Stimulated activated CD4-positive, alpha-beta T cell treated with anti-CD3 and anti-CD28 coated beads, Interleukin-1b, Interleukin-23, amount 100 ng/mL, for 24 hours (primary cell): ENCODE measurements around the gene ELMO2.

Source experiments
- DNase-seq, 4 experiments: peaks; one replicate each; pipeline ENCODE4 v3.0.0-alpha.2; 2020; ENCODE audit warnings: low read depth in 4 of 4, low spot score in 1 of 4

ELMO2 gene

GRCh38 chr20:46353500-46354206 is 52.8 kb downstream of the ELMO2 start:
- DNase-seq = no peak

GRCh38 chr20:46352370-46352938 is 54.0 kb downstream of the ELMO2 start:
- DNase-seq = no peak

GRCh38 chr20:46351357-46352058 is 54.9 kb downstream of the ELMO2 start:
- DNase-seq = no peak

DNA sequence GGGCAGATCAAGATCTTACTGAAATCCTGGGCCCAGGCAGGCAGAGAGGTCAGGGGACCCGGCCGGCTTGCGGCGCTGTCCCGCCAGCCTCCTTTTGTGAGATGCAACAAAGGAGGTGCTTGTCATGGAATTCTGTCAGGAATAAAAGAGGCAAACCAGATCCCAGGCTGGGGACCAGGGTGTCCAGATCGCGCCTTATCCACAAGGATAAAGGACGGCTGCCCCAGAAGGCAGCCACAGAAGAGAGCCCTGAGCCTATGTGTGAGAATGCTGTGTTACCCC is 55.5 kb downstream of the ELMO2 start:
- DNase-seq = no peak

- peak in 1 of 4 experiments; percentile 17 for DNase-seq
These were observed 56.0 kb downstream of the ELMO2 start for GRCh38 chr20:46350201-46350985.

- DNase-seq = no peak
These were observed 56.7 kb downstream of the ELMO2 start for GRCh38 chr20:46349742-46350056.

DNA sequence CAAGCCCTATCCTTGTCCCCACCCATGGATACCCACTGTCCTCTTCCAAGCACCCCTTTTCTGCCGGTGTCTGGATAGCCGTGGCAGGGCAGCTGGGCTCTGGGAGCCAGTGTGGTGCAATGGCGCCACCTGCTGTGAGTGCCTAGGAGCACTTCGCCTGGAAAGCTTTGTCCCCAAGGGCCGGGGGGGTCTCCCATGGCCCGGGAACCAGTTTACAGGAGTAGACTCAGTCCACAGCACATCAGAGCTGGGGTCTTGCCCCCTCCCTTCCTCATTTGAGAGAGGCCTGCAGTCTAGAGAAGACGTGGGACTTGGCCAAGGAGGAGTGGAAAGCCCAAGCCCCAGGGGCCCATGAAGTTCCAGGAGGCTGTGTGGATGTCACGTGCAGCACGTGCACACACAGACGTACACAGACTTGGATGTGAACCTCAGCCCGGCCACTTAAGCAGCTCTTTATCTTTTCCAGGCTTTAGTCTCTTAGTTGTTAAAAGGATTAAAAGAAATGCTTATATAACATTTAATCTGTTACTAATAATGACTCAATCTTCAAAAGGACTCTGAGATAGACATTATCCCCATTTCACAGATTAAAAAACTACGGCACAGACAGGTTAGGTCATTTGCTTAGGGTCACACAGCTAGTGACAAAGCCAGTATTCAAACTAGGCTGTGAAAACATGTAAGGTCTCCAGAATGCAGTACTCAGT is 57.2 kb downstream of the ELMO2 start:
- DNase-seq = peak in 2 of 4 experiments; percentile 20 to 30

DNA sequence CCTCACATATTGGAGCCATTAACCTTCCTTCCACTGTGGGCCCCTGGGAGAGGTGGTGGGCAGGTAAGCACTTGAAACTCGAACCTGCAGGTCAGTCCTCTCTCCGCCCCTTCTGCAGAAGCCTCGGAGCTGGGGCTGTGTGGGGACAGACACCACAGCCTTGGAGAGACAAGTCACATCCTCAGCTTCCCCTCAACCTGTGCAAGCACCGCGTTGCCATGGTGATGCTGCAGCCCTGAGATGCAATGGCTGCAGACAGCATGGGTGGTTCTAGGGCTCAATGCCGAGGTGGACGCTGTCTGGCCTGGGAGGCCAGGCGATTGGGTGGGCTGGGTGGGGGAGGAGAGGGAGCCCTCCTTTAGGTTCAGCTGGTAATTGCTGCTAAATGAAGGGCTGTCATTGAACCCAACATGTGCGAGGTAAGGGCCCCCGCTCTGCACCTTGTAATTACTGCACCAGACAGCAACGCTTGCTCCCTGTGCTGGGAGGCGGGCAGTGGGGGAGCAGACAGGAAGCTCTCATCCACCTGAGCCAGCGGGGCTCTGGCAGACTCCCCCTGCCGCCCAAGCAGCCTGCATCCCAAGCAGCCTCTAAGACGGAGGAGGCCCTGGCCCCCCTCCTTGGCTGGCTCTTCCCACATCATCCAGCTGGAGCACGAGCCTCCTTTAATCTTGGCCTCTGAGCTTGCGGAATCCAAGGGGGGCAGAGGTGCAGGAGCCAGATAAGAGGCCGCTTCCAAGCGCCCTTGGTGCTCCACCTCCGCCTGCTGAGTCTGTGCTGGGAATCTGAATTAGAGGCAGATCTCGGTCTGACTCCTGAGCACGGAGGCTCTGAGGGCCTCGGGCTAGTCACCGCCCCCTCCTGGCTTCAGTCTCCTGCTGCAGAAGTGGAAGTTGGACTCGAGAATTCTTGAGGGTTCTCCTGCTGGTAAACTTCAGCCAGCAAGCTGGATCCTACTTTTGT is 58.3 kb downstream of the ELMO2 start:
- DNase-seq = no peak

DNA sequence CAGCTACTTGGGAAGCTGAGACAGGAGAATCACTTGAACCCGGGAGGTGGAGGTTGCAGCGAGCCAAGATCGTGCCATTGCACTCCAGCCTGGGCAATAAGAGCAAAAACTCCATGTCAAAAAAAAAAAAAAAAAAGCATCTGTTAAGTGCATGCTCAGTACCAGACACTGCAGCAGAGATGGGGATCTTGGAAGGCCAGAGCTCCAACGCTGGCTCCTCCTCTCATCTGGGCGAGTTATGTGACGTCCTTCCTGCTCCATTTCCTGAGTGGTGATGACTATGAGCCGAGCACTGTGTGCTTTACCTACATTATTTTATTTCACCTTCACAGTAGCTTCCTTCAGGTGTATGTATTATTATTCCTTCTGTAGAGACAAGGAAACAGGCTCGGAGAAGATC is 59.6 kb downstream of the ELMO2 start:
- DNase-seq = no peak

DNA sequence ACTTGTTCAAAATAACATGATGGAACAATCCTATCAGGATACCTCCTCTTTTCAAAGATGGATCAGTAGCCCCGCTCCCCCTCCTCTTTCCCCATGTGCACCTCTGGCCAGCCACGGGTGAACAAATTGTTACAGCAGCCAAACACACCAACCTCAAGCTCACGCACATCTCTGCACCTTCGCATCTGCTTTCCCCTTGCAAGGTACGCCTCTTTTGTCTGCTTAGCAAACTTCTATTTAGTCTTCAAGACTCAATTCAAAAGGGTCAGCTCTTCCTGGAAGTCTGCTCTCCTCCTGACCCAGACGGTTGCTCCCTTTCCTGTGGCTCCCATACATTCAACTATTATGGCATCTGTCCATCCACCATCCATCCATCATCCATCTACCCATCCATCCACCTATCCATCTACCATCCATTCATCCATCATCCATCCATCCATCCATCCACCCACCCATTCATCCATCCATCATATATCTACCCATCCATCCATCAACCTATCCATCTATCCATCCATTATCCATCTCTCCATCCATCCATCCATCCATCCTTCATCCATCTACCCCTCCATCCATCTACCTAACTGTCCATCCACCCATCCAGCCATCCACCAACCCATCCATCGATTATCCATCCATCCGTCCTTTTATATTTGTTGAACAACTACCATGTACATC is 61.8 kb downstream of the ELMO2 start:
- DNase-seq = no peak

- DNase-seq = no peak
These were observed 62.4 kb downstream of the ELMO2 start for GRCh38 chr20:46343975-46344357.

- DNase-seq = no peak
These were observed 63.0 kb downstream of the ELMO2 start for GRCh38 chr20:46343348-46343974.

GRCh38 chr20:46342451-46343347 is 63.7 kb downstream of the ELMO2 start:
- DNase-seq = no peak

GRCh38 chr20:46342010-46342378 is 64.4 kb downstream of the ELMO2 start:
- DNase-seq = no peak

DNA sequence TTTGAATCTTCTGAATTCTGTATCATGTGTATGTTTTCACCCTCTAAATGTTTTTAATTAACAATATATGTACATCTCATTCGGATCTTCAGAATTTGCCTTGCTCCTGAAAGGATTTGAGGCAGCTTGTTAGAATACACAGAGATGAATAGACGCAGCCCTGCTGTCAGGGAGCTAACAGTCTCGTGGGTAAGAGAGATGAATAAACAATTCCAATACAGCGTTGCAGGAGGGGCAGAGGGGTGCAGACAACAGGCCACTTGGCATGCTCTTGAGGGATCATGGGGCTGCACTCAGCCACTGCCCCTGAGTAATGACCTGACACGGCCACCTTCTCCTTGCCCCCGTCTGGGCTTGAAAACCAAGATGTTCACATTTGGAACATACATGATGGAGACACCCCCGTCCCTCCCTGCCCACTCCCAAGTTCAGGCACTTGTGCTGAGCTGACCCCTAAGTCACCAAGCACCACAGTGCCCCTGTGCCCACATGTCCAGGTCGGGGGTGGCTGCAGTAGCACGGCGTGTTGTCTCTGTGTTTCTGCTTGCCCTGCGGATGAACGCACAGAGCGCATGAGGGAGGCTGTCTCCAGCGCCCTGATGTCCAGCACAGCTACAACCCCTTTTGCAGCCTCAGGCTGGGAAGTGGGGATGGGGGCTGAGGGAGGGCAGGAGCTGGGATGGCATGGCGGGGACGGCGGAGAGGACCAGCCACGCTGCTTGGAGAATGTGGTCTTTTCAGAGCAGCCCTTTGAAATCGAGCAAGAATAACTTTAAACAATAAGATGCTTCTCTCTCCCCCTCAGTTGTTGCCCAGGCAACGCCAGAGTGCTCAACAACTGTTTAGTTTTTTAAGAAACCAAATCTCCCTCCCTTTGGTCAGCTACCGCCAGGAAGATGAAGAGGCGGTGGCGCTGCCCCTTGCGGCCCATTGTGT is 65.1 kb downstream of the ELMO2 start:
- no peak for DNase-seq

- no peak for DNase-seq
These were observed 67.4 kb downstream of the ELMO2 start for GRCh38 chr20:46339037-46339436.

DNA sequence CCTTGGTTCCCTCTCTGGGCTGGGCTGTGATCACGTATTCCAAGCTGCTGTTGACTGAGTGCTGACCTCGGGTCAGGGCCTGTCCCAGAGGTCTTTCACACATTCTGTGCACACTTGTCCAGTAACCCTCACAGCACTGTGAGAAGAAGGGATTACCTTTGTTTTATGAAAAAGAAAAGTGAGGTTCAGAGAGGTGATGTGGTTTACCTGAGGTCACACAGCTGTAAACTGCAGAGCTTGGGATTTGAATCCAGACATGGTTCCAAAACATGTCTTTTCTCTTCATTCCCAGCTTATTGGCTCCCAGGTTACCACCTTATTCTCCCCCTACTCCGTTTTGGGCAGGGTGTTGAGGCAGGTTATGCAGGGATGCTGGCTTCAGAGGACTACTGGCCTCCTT is 69.7 kb downstream of the ELMO2 start:
- no peak for DNase-seq
